Measurements from ENCODE around the gene HSPA1B.

- TF ChIP-seq, protein P1, sequence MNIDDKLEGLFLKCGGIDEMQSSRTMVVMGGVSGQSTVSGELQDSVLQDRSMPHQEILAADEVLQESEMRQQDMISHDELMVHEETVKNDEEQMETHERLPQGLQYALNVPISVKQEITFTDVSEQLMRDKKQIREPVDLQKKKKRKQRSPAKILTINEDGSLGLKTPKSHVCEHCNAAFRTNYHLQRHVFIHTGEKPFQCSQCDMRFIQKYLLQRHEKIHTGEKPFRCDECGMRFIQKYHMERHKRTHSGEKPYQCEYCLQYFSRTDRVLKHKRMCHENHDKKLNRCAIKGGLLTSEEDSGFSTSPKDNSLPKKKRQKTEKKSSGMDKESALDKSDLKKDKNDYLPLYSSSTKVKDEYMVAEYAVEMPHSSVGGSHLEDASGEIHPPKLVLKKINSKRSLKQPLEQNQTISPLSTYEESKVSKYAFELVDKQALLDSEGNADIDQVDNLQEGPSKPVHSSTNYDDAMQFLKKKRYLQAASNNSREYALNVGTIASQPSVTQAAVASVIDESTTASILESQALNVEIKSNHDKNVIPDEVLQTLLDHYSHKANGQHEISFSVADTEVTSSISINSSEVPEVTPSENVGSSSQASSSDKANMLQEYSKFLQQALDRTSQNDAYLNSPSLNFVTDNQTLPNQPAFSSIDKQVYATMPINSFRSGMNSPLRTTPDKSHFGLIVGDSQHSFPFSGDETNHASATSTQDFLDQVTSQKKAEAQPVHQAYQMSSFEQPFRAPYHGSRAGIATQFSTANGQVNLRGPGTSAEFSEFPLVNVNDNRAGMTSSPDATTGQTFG (tag by site-specific recombination; IDR thresholded peaks at IDR 0.05; ENCODE audit: borderline replicate concordance), result no peak
- TF ChIP-seq KLF16 (tag by site-specific recombination; IDR thresholded peaks at IDR 0.05), result no peak
- TF ChIP-seq ZNF138 (tag by site-specific recombination; IDR thresholded peaks at IDR 0.05; ENCODE audit: borderline replicate concordance), result no peak
- no peak for TF ChIP-seq ZNF677 (tag by site-specific recombination; IDR thresholded peaks at IDR 0.05)
- no peak for TF ChIP-seq TCF7L2 (IDR thresholded peaks at IDR 0.05; ENCODE audit: borderline replicate concordance, low read depth, low read length)
Measured at GRCh38 chr6:31874084-31874670, 46.6 kb downstream of the HSPA1B start.
